T47D (cell line): Measurements from ENCODE around the gene GPC5.
"Not testable (repeated sequence)": the region's sequence is repeated elsewhere in the genome, so short reads cannot be mapped to it uniquely, and the experiment has no call there.

ENCODE experiments used
- DNase-seq, 2 experiments: peaks; one replicate each; pipeline versions ENCODE4 v3.0.0 to v3.0.0-alpha.2; 2011 to 2012; ENCODE audit warnings: low read depth in 1 of 2, low spot score in 1 of 2
- JUND ChIP-seq: IDR thresholded peaks from 2 replicates; pipeline ENCODE4 v1.6.1; 2012; ENCODE audit warnings: low read depth
- in situ Hi-C: cut with HindIII; loops from 2 replicates; pipeline ENCODE4 v1.10.0; 2016; ENCODE audit warnings: low sequenced_read_pairs, low pct_unique_long_range_greater_than_20kb

The GPC5 gene

DNA sequence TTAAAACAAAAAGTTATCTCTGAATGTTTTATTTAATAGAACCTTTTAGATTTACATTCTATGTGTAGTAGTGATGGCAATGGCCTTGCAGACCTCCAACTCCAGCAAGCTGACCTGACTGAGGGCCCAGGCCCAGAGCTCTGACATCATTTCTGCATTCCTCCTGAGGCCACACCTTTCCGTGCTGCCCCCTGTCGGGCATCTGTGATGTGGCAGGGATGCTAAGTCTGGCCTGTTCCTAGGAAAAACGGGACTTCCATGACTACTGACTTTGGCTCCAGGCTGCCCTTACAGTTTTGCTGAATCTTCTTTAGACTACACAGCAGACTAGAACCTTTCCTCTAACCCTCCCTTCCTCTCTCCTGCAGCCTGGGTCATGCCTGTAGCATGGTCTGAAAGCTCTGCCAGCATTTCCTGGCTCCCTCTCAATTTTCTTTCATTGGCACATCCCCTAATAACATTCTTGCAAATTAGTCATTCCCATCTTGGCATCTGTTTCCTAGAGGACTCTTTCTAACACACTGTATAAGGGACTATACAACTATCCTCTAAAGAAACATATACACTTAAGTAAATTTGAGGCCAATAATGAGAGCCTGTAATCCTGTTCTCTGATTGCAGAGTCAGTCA, 249.1 kb downstream of the GPC5 start:
- peak in 1 of 2 experiments; percentile 18 for DNase-seq
- TF ChIP-seq JUND, result no peak
- in situ Hi-C loops, result no loop called here

- no peak for TF ChIP-seq JUND
- no peak for DNase-seq
- in situ Hi-C loops, result no loop called here
These were observed 249.6 kb downstream of the GPC5 start for GRCh38 chr13:91648012-91648411.

GRCh38 chr13:91649456-91649855, 251.0 kb downstream of the GPC5 start:
- in situ Hi-C loops, result no loop called here
- no peak for DNase-seq
- TF ChIP-seq JUND, result no peak

DNA sequence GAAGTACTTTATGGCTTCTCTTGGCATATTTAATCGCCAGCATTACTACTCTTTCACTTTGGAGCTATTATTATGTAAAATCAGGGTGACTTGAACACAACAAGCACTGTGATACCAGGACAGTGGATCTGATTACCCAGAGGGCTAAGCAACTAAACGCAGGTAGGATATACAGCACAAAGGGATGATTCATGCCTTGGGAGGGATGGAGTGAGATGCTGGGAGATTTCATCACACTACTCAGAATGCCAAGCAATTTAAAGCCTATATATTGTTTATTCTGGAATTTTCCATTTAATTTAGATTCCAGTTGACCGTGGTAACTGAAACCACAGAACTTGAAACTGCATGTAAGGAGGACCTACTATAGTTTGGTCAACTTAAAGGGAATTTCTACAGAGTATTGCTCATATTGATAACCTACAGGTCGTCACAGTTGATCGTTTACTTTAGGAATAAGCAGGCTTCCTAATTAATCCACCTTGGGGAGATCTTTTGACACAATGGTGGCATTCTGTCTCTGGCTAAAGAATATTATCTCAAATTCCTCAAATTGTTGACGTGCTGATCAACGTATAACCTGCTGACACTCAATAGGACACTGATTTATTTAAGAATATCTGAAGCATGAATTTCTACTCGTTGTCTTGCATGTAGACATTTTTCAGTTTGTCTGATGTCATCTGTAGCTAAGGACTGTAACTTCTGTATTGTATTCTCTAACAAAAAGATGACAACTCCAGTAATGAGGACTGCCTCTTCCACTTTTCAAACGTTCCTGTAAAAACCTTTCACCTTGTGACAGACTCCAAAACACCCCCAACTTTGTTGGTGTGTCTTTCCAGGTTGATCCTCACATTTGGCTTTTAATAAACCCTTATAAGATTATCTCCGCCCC, 254.2 kb downstream of the GPC5 start:
- in situ Hi-C loops, result no loop called here
- DNase-seq, result no peak
- TF ChIP-seq JUND, result no peak

GRCh38 chr13:91655731-91656130, 257.3 kb downstream of the GPC5 start:
- TF ChIP-seq JUND, result no peak
- no peak for DNase-seq
- in situ Hi-C loops, result no loop called here

DNA sequence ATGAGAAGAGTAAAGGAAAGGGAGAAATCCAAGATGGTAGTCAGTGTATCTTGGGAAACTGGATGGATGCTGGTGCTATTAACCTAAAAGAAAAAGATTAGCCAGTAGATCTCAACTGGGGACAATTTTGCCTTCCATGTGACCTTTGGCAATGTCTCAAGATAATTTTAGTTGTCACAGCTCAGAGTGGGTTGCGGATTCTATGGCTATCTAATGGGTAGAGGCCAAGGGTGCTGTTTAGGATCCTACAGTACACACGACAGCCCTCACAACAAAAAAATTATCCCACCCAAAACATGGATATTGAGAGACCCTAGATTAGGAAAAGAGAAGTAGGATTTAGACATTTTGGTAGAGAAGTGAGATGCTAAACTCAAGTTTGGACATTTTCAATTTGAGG, 258.9 kb downstream of the GPC5 start:
- in situ Hi-C loops, result no loop called here

DNA sequence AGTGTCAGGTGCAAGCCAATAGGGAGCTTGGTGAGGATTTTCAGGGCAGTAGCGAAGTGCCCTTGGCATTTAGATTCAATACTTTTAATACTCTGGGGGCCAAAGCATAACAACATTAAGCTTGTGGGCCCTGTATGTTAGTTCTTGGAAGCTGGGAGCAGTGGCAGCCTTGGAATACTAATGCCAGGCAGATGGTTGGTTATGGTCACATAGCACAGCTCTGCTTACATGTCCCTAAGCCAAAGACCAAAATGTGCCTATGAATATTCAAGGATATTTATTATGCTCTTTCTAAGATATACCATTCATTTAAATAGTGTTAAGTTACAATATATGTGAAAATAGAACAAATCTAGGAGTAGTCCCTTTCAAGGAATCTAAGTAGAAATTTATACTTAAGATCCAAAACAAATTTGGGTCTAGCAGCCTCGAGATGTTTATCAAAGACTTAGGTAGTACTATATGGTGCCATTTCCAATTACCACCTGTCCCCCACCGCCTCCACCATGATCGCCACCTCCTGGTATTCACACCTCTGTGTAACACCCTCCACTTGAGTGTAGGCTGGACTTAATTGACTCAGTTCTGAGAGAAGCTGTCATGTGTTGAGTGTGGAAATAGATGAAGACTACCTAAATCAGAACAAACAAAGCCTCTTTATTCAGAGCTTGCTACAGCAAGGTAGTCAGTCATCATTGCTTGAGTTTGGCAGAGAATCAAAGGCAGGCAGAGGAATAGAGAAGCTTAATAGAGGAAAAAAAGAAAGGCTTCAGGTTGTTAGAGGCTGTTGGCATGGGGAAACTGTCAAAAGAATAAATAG, 261.0 kb downstream of the GPC5 start:
- DNase-seq, result no peak
- in situ Hi-C loops, result no loop called here
- no peak for TF ChIP-seq JUND

More for the DNA sequence above, 258.9 kb downstream of the GPC5 start:
- no peak for DNase-seq
- no peak for TF ChIP-seq JUND

- no peak for TF ChIP-seq JUND
- in situ Hi-C loops, result no loop called here
- DNase-seq, result no peak
These were observed 261.6 kb downstream of the GPC5 start for GRCh38 chr13:91660076-91660415.

GRCh38 chr13:91661692-91662490, 263.5 kb downstream of the GPC5 start:
- no peak for DNase-seq
- in situ Hi-C loops, result no loop called here
- no peak for TF ChIP-seq JUND

GRCh38 chr13:91664039-91664438, 265.6 kb downstream of the GPC5 start:
- no peak for DNase-seq
- in situ Hi-C loops, result no loop called here
- TF ChIP-seq JUND, result no peak

DNA sequence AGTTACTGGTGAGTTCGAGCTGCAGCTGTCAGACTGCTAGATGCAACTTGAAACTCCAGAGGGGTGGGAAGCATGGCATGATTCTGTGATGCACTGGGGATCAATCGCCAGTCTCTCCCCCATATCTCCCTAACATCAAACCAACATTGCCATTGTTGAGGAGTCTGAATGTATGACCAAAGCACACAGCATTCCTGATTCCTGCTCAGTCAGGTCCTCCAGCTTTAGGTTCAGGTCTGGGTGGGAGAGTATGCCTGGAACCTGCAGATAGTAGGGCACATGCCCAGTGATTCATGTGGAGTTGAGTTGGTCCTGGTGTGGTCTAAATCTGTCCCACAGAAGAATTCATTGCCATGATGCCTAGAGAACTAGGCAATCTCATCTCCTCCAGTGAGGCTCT, 269.1 kb downstream of the GPC5 start:
- no peak for TF ChIP-seq JUND
- in situ Hi-C loops, result no loop called here

DNA sequence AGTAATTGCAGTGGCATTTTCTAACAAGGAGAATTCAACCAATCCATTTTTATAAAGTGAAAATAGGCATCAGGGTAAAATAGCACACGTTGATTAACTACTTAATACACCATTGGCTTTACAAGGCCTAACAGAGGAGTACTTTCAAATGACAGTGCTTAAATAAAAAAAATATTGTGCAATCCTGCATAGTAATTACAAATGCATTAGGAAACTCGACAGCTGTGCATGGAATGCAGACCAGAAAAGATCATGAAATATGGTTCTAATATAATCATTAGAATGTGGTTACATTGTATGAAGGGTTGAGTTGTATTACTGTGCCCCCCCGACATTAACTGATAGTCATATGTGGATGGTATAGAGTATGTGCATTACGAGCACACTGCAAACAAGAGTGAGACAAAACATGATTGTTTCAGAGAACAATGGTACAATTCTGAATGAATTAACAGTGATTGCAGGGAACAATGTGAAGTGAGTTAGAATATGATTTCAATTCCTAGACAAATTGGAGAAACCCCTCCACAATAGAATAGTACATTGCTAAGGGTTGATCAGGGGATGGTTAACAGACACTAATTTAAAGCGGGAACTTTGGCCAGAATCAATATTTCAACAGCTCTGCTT, 270.6 kb downstream of the GPC5 start:
- TF ChIP-seq JUND, result no peak
- in situ Hi-C loops, result no loop called here
- no peak for DNase-seq

More for the DNA sequence above, 269.1 kb downstream of the GPC5 start:
- DNase-seq, result no peak

- in situ Hi-C loops, DNase-seq: not testable (repeated sequence)
These were observed 275.9 kb downstream of the GPC5 start for GRCh38 chr13:91674347-91674746.
